OCI-LY7 (cell line): ENCODE data around the gene TUB.

Experiments used
- EZH2phosphoT487 ChIP-seq: fragments of 200-600 bp; sonication (generic); IDR thresholded peaks from 2 replicates; pipeline ENCODE4 v1.6.1; 2018; ENCODE audit warnings: low read depth, borderline replicate concordance, mild to moderate bottlenecking, mixed run types, antibody characterized with exemption, low read length, moderate library complexity, mixed read lengths
- TF ChIP-seq, protein P1 (sequence below): fragments of 200-600 bp; sonication (generic); conservative IDR thresholded peaks from 2 replicates; pipeline ENCODE4 v1.5.1; 2014; ENCODE audit warnings: mild to moderate bottlenecking, antibody characterized with exemption, low read length, moderate library complexity, mixed read lengths

DNA sequence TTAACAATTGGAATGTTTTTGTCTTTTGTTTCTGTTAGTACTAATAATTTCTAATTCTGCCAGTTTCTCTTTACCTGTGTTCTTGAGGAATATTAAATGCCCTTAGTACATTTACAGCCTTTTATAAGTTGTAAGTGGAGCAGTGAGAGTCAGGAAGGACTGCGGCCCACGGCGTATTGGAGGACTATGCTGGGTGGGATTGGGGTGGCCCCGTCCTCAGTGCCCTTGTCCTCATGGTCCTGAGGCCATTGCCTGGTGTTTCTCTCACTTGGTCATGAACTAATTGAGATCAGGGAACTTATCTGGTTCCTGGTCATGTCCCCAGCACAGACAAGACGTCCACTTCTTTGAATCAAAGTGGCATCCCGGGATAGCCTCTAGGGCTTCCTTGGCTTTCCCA lies 3.3 kb downstream of the TUB start:
- TF ChIP-seq, protein P1, sequence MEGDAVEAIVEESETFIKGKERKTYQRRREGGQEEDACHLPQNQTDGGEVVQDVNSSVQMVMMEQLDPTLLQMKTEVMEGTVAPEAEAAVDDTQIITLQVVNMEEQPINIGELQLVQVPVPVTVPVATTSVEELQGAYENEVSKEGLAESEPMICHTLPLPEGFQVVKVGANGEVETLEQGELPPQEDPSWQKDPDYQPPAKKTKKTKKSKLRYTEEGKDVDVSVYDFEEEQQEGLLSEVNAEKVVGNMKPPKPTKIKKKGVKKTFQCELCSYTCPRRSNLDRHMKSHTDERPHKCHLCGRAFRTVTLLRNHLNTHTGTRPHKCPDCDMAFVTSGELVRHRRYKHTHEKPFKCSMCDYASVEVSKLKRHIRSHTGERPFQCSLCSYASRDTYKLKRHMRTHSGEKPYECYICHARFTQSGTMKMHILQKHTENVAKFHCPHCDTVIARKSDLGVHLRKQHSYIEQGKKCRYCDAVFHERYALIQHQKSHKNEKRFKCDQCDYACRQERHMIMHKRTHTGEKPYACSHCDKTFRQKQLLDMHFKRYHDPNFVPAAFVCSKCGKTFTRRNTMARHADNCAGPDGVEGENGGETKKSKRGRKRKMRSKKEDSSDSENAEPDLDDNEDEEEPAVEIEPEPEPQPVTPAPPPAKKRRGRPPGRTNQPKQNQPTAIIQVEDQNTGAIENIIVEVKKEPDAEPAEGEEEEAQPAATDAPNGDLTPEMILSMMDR = no peak
- TF ChIP-seq EZH2phosphoT487 = no peak
